Right lobe of liver (tissue), 6 donors: Measurements from ENCODE around the gene PNPLA7. TPM values are rescaled to one million over a fixed set of nuclear protein-coding genes. Genes with fewer than 3 reads are reported as not detected.

Experiments used
- ATAC-seq, 4 donors: fragments of 200-7000 bp; cut with Tn5 transposase; one replicate each; pipeline ENCODE4 v1.9.1; 2020; ENCODE audit warnings: mild to moderate bottlenecking in 4 of 4, moderate library complexity in 4 of 4
- DNase-seq, 3 donors: peaks; one replicate each; pipeline ENCODE4 v3.0.0-alpha.2; 2020
- H3K27ac ChIP-seq, 3 donors: fragments of 200-600 bp; one replicate each; pipeline ENCODE4 v1.8.0; 2022
- H3K27me3 ChIP-seq, 2 donors: fragments of 200-600 bp; one replicate each; pipeline ENCODE4 v1.8.0; 2022
- H3K36me3 ChIP-seq, 4 donors: fragments of 200-600 bp; sonication (generic) in 1 of 4; one replicate each; pipeline versions ENCODE4 v1.5.1 to v1.8.0; 2017 to 2022; ENCODE audit warnings: control low read depth in 1 of 4
- H3K4me1 ChIP-seq, 4 donors: fragments of 200-600 bp; sonication (generic) in 1 of 4; one replicate each; pipeline versions ENCODE4 v1.5.1 to v1.8.0; 2017 to 2022; ENCODE audit warnings: control low read depth in 1 of 4
- H3K4me3 ChIP-seq, 3 donors: fragments of 200-600 bp; one replicate each; pipeline ENCODE4 v1.8.0; 2022
- H3K9me3 ChIP-seq, 4 donors: fragments of 200-600 bp; sonication (generic) in 1 of 4; one replicate each; pipeline versions ENCODE4 v1.5.1 to v1.8.0; 2017 to 2022; ENCODE audit warnings: control low read depth in 1 of 4
- POLR2A ChIP-seq: fragments of 450-650 bp; IDR thresholded peaks from one replicate; pipeline ENCODE4 v1.6.1; 2017; ENCODE audit warnings: antibody characterized with exemption, mild to moderate bottlenecking
- WGBS: methylation state at CpG from one replicate; pipeline ENCODE4 v1.1.6; 2018; ENCODE audit warnings: low coverage, low lambda C conversion rate; ENCODE audit not compliant: insufficient coverage; ENCODE audit errors: missing lambda C conversion rate; 5-methylcytosine and 5-hydroxymethylcytosine counted together
- intact Hi-C, 2 donors: fragments of 100-400 bp; cut with DNase I; formaldehyde crosslinking; loops; one replicate each; pipeline versions ENCODE4 v1.11.2 to v1.14.1; 2022
- total RNA-seq, 6 experiments: library from RNA; depleted of rRNA in 2 of 6; stranded (reverse); fragments of >200 nt in 2 of 6; fragmentation: NEBNext Ultra II Directional in 3 of 6; extraction: Animal tissue kit (Norgen Biotek cat#: 25700) in 3 of 6; gene quantifications; one replicate each; pipeline versions ENCODE4 v1.1.0 to v1.2.4, GENCODE V29; 2016 to 2023
- TF ChIP-seq, protein P1 (sequence below), 4 donors: fragments of 200-600 bp in 3 of 4; fragments of 450-650 bp in 1 of 4; IDR thresholded peaks; one replicate each; pipeline versions ENCODE4 v1.5.1 to v1.8.0; 2016 to 2022; ENCODE audit warnings: antibody characterized with exemption in 4 of 4, mild to moderate bottlenecking in 2 of 4
- donor health status: DM: no; HTN: yes; CAD: no.
- donor health status: DM: no; HTN: no; CAD: no.
- donor health status: DM: no; HTN: no; CAD: no.
- donor health status: DM: no; HTN: yes; CAD: no.
- donor health status: DM: no; HTN: yes; CAD: no.

Gene PNPLA7
- total RNA-seq, 6 experiments from 2014 or later, result 3.9 to 15.6 (median 7.4) TPM

DNA sequence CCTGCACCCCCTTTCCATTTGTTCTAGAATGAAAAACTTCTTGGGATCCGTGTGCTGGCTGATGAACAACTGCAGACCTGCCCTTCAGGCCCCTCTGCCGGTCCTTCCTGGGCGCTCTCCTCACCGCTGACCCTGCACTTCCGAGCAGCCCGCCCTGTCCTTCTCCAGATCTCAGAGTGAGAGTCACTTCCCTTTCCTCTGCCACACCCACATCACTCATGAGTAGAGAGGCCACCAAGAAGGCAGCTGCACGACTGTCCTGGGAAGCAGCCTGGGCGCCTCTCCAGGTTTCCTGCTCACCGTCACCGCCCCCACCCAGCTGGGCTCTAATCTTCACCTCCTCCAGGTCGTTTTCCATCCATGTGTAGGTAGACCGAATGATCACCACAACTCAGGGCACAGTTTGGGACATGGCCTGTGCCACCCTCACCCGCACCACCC lies 56.1 kb downstream of the PNPLA7 start:
- Histone ChIP-seq H3K9me3 (no peaks in the 10 kb centered on the region), H3K27me3 (no peaks in the 10 kb centered on the region), H3K36me3 (peaks cover 0 to 7% (median 0%) of the 10 kb centered on the region in 4 donors), H3K27ac (no peak overlapping the region), H3K4me1 (no peaks in the 10 kb centered on the region), H3K4me3 (no peak overlapping the region)
- peak; percentile 46 to 64 (median 54) for ATAC-seq
- intact Hi-C loops, result no loop called here
- WGBS, result 64% methylated on average over 5 of the region's 13 CpGs
- DNase-seq, result no peak
- TF ChIP-seq POLR2A, result no peak
- TF ChIP-seq, protein P1, sequence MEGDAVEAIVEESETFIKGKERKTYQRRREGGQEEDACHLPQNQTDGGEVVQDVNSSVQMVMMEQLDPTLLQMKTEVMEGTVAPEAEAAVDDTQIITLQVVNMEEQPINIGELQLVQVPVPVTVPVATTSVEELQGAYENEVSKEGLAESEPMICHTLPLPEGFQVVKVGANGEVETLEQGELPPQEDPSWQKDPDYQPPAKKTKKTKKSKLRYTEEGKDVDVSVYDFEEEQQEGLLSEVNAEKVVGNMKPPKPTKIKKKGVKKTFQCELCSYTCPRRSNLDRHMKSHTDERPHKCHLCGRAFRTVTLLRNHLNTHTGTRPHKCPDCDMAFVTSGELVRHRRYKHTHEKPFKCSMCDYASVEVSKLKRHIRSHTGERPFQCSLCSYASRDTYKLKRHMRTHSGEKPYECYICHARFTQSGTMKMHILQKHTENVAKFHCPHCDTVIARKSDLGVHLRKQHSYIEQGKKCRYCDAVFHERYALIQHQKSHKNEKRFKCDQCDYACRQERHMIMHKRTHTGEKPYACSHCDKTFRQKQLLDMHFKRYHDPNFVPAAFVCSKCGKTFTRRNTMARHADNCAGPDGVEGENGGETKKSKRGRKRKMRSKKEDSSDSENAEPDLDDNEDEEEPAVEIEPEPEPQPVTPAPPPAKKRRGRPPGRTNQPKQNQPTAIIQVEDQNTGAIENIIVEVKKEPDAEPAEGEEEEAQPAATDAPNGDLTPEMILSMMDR (IDR thresholded peaks at IDR 0.05), result no peak

DNA sequence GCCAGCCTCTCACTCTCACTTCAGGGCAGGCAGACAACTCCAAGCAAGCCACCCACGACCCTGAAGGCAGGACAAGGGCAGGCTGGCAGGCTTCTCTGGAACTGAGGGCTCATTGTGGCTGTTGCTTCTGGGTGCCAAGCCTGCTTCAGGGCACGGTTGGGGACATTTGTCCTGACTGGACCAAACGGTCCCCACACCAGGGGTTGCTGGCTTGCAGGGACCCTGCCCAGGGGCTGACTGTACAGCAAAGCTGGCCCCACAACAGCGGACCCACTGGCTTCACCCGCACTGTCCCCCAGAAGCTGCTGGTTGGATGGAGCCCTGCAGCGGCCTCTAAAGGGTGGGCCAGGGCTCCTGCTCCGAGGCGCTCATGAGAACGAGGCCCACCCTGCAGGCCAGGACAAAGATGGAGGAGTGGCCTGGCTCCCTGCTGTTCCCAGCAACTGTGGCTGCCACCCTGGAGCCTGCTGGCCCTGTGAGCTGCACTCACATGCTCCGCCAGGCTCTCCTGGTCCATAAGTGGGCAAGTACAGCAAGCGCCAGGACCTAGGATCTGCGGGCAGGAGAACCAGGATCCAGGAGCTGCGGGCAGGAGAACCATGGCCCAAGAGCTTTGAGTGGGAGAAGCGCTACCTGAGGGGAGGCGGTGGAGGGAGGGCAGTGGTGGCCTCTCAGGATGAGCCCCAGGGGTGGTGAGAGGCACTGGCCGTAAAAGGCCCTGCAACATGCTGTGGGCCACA lies 56.7 kb downstream of the PNPLA7 start:
- ATAC-seq, result peak in 1 of 4 donors; percentile 4
- intact Hi-C loops, result no loop called here

DNA sequence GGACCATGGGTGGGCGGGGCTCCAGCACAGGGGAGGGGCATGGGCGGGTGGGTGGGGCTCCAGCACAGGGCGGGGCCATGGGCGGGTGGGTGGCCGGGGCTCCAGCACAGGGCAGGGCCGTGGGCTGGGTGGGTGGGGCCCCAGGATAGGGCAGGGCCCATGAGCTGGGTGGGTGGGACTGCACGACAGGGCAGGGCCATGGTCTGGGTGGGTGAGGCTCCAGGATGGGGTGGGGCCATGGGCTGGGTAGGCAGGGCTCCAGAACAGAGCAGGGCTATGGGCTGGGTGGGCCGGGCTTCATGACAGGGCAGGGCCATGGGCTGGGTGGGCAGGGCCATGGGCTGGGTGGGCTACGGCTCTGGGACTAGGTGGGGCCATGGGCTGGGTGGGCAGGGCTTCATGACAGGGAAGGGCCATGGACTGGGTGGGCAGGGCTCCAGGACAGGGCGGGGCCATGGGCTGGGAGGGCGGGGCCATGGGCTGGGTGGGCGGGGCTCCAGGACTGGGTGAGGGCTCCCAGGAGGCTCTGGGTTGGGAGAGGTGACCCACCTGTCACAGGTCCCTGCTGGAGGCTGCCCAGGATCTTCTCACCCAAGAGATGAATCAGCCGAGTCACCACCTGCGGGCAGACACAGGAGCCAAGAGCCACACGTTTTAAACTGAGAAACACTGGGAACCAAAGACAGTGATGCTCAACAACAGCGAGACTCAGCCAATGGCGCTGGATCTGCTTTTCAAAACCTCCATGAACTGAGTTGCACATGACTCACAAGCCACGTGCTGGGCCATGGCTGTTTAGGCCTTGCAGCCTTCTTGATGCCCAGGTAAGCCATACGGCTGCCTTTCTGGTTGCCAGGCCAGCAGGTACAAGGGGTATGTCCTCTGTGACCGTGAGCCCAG lies 57.5 kb downstream of the PNPLA7 start:
- Histone ChIP-seq H3K9me3 (no peaks in the 10 kb centered on the region), H3K4me3 (no peak overlapping the region), H3K4me1 (no peaks in the 10 kb centered on the region), H3K36me3 (peaks cover 0 to 7% (median 0%) of the 10 kb centered on the region in 4 donors), H3K27ac (no peak overlapping the region), H3K27me3 (no peaks in the 10 kb centered on the region)
- ATAC-seq (peak in 2 of 4 donors; percentile 16 to 24), DNase-seq (no peak)
- 10% methylated on average over 2 of the region's 20 CpGs for WGBS
- no peak for TF ChIP-seq POLR2A
- TF ChIP-seq, protein P1 (IDR thresholded peaks at IDR 0.05), result no peak
- intact Hi-C loops, result no loop called here

More for the DNA sequence above, 56.7 kb downstream of the PNPLA7 start:
- DNase-seq, result no peak
- no peak overlapping the region for H3K27ac ChIP-seq
- H3K4me3 ChIP-seq, result no peak overlapping the region
- H3K9me3 ChIP-seq, result no peaks in the 10 kb centered on the region
- H3K36me3 ChIP-seq, result peaks cover 0 to 7% (median 0%) of the 10 kb centered on the region in 4 donors
- no CpG with 5 or more reads among the region's 16 CpGs for WGBS
- TF ChIP-seq POLR2A, result no peak
- TF ChIP-seq, protein P1 (IDR thresholded peaks at IDR 0.05), result no peak
- H3K27me3 ChIP-seq, result no peaks in the 10 kb centered on the region
- no peaks in the 10 kb centered on the region for H3K4me1 ChIP-seq

DNA sequence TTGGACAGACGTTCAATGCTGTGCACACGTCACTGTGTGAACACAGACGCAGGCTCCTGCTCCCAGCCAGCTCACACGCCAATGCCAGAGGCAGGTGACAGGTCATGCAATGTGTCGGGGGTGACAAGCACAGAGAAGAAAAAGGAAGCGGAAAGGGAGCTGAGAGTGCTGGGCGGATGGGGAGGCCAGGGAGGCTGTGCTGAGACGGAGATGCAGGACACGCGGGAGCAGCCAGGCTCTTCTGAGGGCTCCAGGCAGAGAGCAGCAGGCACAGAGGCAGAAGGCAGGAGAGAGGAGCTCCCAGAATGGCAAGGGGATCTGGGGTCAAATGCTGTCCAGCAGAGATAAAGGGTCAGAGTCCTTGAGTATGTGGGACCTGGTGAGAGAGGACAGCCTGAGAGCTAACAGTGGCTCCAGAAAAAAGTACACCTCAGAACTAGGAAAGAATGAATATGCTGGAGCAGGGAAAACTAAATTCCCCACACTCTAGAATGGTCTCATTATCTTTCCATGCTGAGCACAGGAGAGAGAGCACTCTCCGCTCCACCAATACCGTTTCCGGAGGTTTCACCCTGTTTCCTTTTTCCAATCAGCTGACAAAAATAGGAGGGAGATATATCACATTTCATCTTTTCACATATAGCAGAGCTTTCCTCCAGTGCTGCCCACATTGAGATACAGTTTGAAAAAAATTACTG lies 58.3 kb downstream of the PNPLA7 start:
- no peaks in the 10 kb centered on the region for H3K4me1 ChIP-seq
- ATAC-seq, result no peak

More for the DNA sequence above, 58.3 kb downstream of the PNPLA7 start:
- H3K27me3 ChIP-seq, result no peaks in the 10 kb centered on the region
- no peaks in the 10 kb centered on the region for H3K9me3 ChIP-seq
- H3K4me3 ChIP-seq, result no peak overlapping the region
- H3K36me3 ChIP-seq, result peaks cover 0 to 7% (median 0%) of the 10 kb centered on the region in 4 donors
- H3K27ac ChIP-seq, result no peak overlapping the region
- WGBS, result 97% methylated on average over 10 of the region's 13 CpGs
- DNase-seq, result no peak
- intact Hi-C loops, result no loop called here
- TF ChIP-seq, protein P1 (IDR thresholded peaks at IDR 0.05), result no peak
- no peak for TF ChIP-seq POLR2A
